HL-60 (cell line): ENCODE measurements around the gene EGLN1.
A peak's percentile ranks its signal among the peaks of the same experiment; 100 is the strongest.

ENCODE experiments used
- DNase-seq, 2 experiments: peaks; one replicate each; pipeline ENCODE4 v3.0.0-alpha.2; 2010 to 2020; ENCODE audit warnings: low read depth in 1 of 2, low spot score in 1 of 2
- H3K27ac ChIP-seq: fragments of 250-450 bp; sonication (Bioruptor Pico); replicated peaks from 2 replicates; pipeline ENCODE4 v1.5.1; 2020; ENCODE audit warnings: mild to moderate bottlenecking, moderate library complexity
- H3K27me3 ChIP-seq: fragments of 250-450 bp; sonication (Bioruptor Pico); 2 replicates; pipeline ENCODE4 v1.5.1; 2021; ENCODE audit warnings: mild to moderate bottlenecking, moderate library complexity; ENCODE audit not compliant: insufficient read depth, poor library complexity, severe bottlenecking
- H3K4me3 ChIP-seq: replicated peaks from 2 replicates; pipeline ENCODE4 v1.5.1; 2011; ENCODE audit warnings: mild to moderate bottlenecking, control low read depth, low read length; ENCODE audit not compliant: insufficient read depth
- CTCF ChIP-seq: IDR thresholded peaks from one replicate; pipeline ENCODE4 v1.5.1; 2011; ENCODE audit warnings: low read length, control low read depth, inconsistent platforms; ENCODE audit not compliant: insufficient read depth
- GABPA ChIP-seq: IDR thresholded peaks from 2 replicates; pipeline ENCODE4 v1.6.1; 2012; ENCODE audit warnings: low read depth
- POLR2AphosphoS5 ChIP-seq: IDR thresholded peaks from 2 replicates; pipeline ENCODE4 v1.6.1; 2012; ENCODE audit warnings: low read depth
- SPI1 ChIP-seq: IDR thresholded peaks from 2 replicates; pipeline ENCODE4 v1.6.1; 2012; ENCODE audit warnings: low read depth, mild to moderate bottlenecking, borderline replicate concordance
- TF ChIP-seq, protein P1 (sequence below): IDR thresholded peaks from 2 replicates; pipeline ENCODE4 v1.6.1; 2012; ENCODE audit warnings: low read depth; ENCODE audit not compliant: insufficient replicate concordance

Gene EGLN1

DNA sequence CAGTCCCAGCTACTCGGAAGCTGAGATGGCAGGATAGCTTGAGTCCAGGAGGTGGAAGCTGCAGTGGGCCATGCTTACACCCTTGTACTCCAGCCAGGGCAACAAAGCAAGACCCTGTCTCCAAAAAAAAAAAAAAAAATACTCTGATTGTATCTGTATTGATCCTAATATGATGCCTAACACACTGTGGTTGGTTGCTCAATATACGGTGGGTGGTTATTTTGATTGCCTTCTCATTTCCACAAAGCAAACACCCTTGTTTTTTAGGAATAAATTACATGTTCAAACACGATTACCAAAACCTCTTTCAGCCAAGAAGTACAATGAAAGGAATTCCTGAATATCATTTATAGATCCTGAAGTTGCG, 3.4 kb downstream of the EGLN1 start:
- H3K27ac ChIP-seq = peak overlapping the region; percentile 79; the same call in 1 of the 2 replicates
- peak overlapping the region; percentile 49 for H3K4me3 ChIP-seq

DNA sequence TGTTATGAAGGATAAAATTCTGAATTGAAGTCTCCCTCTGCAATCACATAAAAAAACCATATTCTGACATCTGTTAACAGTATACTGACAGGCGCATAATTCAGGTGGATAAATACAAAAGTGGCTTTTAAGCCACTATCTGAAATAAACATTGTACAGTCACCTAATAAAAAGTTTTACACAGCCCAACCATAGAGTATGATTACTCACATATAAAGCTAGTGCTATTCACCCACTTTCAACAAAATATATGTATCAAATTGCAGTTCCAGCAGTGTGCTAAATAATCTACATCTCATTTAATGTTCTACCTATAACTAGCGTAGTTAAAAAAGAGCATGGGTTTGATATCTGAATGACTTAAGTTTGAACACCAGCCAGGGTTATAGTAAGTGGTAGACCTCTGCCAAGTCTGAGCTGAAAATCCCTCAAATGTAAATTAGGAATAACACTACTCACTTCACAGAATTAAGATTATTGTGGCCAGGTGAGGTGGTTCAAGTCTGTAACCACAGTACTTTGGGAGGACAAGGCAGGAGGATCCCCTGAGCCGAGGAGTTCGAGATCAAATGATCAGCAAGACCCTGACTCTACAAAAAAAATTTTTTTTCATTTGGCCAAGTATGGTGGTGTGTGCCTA, 3.9 kb downstream of the EGLN1 start:
- Histone ChIP-seq H3K4me3 (peak overlapping the region; percentile 49), H3K27me3 (no peaks in the 10 kb centered on the region), H3K27ac (peak overlapping the region; percentile 8; the same call in 1 of the 2 replicates)
- TF ChIP-seq GABPA (no peak), POLR2AphosphoS5 (no peak), CTCF (no peak), SPI1 (no peak)
- TF ChIP-seq, protein P1, sequence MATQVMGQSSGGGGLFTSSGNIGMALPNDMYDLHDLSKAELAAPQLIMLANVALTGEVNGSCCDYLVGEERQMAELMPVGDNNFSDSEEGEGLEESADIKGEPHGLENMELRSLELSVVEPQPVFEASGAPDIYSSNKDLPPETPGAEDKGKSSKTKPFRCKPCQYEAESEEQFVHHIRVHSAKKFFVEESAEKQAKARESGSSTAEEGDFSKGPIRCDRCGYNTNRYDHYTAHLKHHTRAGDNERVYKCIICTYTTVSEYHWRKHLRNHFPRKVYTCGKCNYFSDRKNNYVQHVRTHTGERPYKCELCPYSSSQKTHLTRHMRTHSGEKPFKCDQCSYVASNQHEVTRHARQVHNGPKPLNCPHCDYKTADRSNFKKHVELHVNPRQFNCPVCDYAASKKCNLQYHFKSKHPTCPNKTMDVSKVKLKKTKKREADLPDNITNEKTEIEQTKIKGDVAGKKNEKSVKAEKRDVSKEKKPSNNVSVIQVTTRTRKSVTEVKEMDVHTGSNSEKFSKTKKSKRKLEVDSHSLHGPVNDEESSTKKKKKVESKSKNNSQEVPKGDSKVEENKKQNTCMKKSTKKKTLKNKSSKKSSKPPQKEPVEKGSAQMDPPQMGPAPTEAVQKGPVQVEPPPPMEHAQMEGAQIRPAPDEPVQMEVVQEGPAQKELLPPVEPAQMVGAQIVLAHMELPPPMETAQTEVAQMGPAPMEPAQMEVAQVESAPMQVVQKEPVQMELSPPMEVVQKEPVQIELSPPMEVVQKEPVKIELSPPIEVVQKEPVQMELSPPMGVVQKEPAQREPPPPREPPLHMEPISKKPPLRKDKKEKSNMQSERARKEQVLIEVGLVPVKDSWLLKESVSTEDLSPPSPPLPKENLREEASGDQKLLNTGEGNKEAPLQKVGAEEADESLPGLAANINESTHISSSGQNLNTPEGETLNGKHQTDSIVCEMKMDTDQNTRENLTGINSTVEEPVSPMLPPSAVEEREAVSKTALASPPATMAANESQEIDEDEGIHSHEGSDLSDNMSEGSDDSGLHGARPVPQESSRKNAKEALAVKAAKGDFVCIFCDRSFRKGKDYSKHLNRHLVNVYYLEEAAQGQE = no peak
- DNase-seq = no peak

More for the DNA sequence above, 3.4 kb downstream of the EGLN1 start:
- no peak for TF ChIP-seq POLR2AphosphoS5
- no peak for DNase-seq
- no peaks in the 10 kb centered on the region for H3K27me3 ChIP-seq

GRCh38 chr1:231417513-231417912, 4.6 kb downstream of the EGLN1 start:
- no peak overlapping the region; the same call in 1 of the 2 replicates for H3K27ac ChIP-seq
- no peak for TF ChIP-seq GABPA
- TF ChIP-seq SPI1 = no peak
- no peak for TF ChIP-seq CTCF
- TF ChIP-seq POLR2AphosphoS5 = no peak
- TF ChIP-seq, protein P1 = no peak
- no peaks in the 10 kb centered on the region for H3K27me3 ChIP-seq
- H3K4me3 ChIP-seq = peak overlapping the region; percentile 23
- DNase-seq = peak in 1 of 2 experiments; percentile 7

DNA sequence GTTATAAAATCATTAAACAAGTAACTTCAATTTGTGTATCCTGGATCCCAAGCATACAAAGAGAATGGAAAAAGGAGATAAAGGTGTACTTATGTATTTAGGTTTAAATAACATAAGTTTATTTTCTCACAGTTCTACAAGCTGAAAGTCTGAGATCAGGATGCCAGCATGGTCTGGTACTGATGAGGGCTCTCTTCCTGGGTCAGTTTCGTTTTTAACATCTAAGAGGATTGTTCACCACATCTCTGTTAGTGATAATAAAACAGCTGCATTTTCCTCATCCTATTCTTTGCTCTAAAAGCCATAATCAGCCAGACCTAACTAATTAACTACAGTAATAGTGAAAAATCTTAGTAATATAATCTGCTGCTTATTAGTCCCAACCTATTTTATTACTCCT, 5.2 kb downstream of the EGLN1 start:
- Histone ChIP-seq H3K27ac (no peak overlapping the region), H3K27me3 (no peaks in the 10 kb centered on the region), H3K4me3 (no peak overlapping the region)
- no peak for DNase-seq
- TF ChIP-seq GABPA = no peak
- no peak for TF ChIP-seq POLR2AphosphoS5
- TF ChIP-seq SPI1 = no peak
- TF ChIP-seq, protein P1 = no peak
